Right lobe of liver (tissue), 4 donors: ENCODE measurements around the gene RAPGEF2.

Source experiments
- CTCF ChIP-seq, 4 donors: fragments of 200-600 bp in 3 of 4; fragments of 450-650 bp in 1 of 4; IDR thresholded peaks; one replicate each; pipeline versions ENCODE4 v1.5.1 to v1.8.0; 2016 to 2022; ENCODE audit warnings: antibody characterized with exemption in 4 of 4, mild to moderate bottlenecking in 2 of 4
- POLR2A ChIP-seq: fragments of 450-650 bp; IDR thresholded peaks from one replicate; pipeline ENCODE4 v1.6.1; 2017; ENCODE audit warnings: antibody characterized with exemption, mild to moderate bottlenecking
- donor health status: DM: no; HTN: no; CAD: no.
- donor health status: DM: no; HTN: no; CAD: no.
- donor health status: DM: no; HTN: yes; CAD: no.

GRCh38 chr4:159384017-159384416 lies 281.1 kb downstream of the RAPGEF2 start:
- no peak for TF ChIP-seq POLR2A
- TF ChIP-seq CTCF (IDR thresholded peaks at IDR 0.05), result no peak
